ENCODE measurements around the gene ALG8. TPM values are rescaled to one million over a fixed set of nuclear protein-coding genes. Genes with fewer than 3 reads are reported as not detected.

ALG8 gene
- total and polyA plus RNA-seq, 2 of the 8 experiments (the other 6 are each of a cell fraction or from before 2014, with no cell fraction given): 66.7 to 84.3 TPM

- no peak overlapping the region for H4K5ac ChIP-seq (ENCODE audit: insufficient read length, low read depth, low read length)
- ChIA-PET POLR2A (ENCODE audit: partially characterized antibody) (no interaction called here), CTCF (ENCODE audit: partially characterized antibody) (no interaction called here)
- DNase-seq (ENCODE audit: low read depth in 1 of 2, low spot score in 2 of 2) (no peak), FAIRE-seq (no peak)
- no peak overlapping the region for H2BK12ac ChIP-seq (ENCODE audit: low read depth, low read length)
- H2BK20ac ChIP-seq (ENCODE audit: low read length): no peak overlapping the region
- no peak overlapping the region for H2BK5ac ChIP-seq (ENCODE audit: low read depth, low read length)
- no peak overlapping the region for H3K4me3 ChIP-seq (ENCODE audit: extremely low read depth in 1 of 4, insufficient read depth in 2 of 4, low read depth in 3 of 4, low read length in 4 of 4)
- H3K18ac ChIP-seq (ENCODE audit: extremely low read depth, low read length): no peak overlapping the region
- no peak overlapping the region for H3K14ac ChIP-seq (ENCODE audit: insufficient read length)
- no peak overlapping the region for H2BK120ac ChIP-seq (replicated peaks; ENCODE audit: low read depth, low read length)
- no peak overlapping the region for H3K23ac ChIP-seq (ENCODE audit: insufficient read length)
- no peak overlapping the region for H4K8ac ChIP-seq (ENCODE audit: extremely low read depth, insufficient read depth, low read length)
- H3K27me3 ChIP-seq (replicated peaks in 1 of 4; ENCODE audit: control insufficient read depth in 3 of 4, extremely low read depth in 1 of 4, insufficient read depth in 3 of 4, low read length in 3 of 4): no peaks in the 10 kb centered on the region
- no peak overlapping the region for H4K91ac ChIP-seq (replicated peaks; ENCODE audit: insufficient read length, low read length)
- H3K4me1 ChIP-seq (replicated peaks in 1 of 4; ENCODE audit: control insufficient read depth in 3 of 4, insufficient read depth in 4 of 4, low read length in 3 of 4): peaks cover 0 to 6% (median 0%) of the 10 kb centered on the region in 4 experiments; a peak in 2 of 7 replicates
- no peaks in the 10 kb centered on the region for H3K79me1 ChIP-seq (ENCODE audit: low read depth, low read length)
- H3K9ac ChIP-seq (replicated peaks in 1 of 4; ENCODE audit: extremely low read depth in 1 of 4, low read depth in 3 of 4, low read length in 3 of 4): no peak overlapping the region
- TF ChIP-seq EZH2 (IDR thresholded peaks at IDR 0.05; ENCODE audit: low read depth, low read length, severe bottlenecking) (no peak), E2F6 (IDR thresholded peaks at IDR 0.05) (no peak), MAX (IDR thresholded peaks at IDR 0.05) (no peak), ASH2L (IDR thresholded peaks at IDR 0.05; ENCODE audit: low read length) (no peak), CTCF (IDR thresholded peaks at IDR 0.05; ENCODE audit: control extremely low read depth in 1 of 3, insufficient read depth in 1 of 3, low read depth in 1 of 3, low read length in 3 of 3) (no peak), POU5F1 (IDR thresholded peaks at IDR 0.05; ENCODE audit: low read depth, low read length) (no peak), CTBP2 (IDR thresholded peaks at IDR 0.05; ENCODE audit: borderline replicate concordance, insufficient read depth, insufficient read length, low read length) (no peak), CEBPB (IDR thresholded peaks at IDR 0.05; ENCODE audit: low read depth, low read length) (no peak)
- H2BK15ac ChIP-seq (ENCODE audit: low read length): no peak overlapping the region
- no peaks in the 10 kb centered on the region for H3K36me3 ChIP-seq (ENCODE audit: control insufficient read depth in 2 of 4, insufficient read depth in 4 of 4, low read length in 3 of 4)
- no peak overlapping the region for H2AFZ ChIP-seq (ENCODE audit: low read length)
- no peaks in the 10 kb centered on the region for H3K23me2 ChIP-seq (ENCODE audit: low read depth, low read length)
- H3K9me3 ChIP-seq (ENCODE audit: insufficient read depth in 2 of 2, low read depth in 1 of 2, low read length in 1 of 2): no peaks in the 10 kb centered on the region
- H3K4ac ChIP-seq (replicated peaks; ENCODE audit: insufficient read length, low read depth, low read length): no peak overlapping the region
- no peak overlapping the region for H3K4me2 ChIP-seq (ENCODE audit: insufficient read depth in 1 of 2, low read depth in 2 of 2, low read length in 2 of 2)
- H3K56ac ChIP-seq (replicated peaks; ENCODE audit: insufficient read length, low read depth, low read length): no peak overlapping the region
- no peak overlapping the region for H2AK5ac ChIP-seq (ENCODE audit: low read depth, low read length)
- H3K79me2 ChIP-seq (ENCODE audit: control insufficient read depth in 1 of 2, insufficient read depth in 2 of 2, low read length in 2 of 2): no peaks in the 10 kb centered on the region
- H4K20me1 ChIP-seq (replicated peaks in 1 of 2; ENCODE audit: control insufficient read depth in 1 of 2, insufficient read depth in 2 of 2, low read length in 2 of 2): no peaks in the 10 kb centered on the region
- no peak overlapping the region for H3K27ac ChIP-seq (ENCODE audit: low read depth, low read length)
These were observed 12.4 kb upstream of the ALG8 start for GRCh38 chr11:78151804-78152203.
